HG02885 (cell line): ENCODE results near the gene TMEM33.

Source experiments
- ATAC-seq: cut with Tn5 transposase; IDR thresholded peaks from one replicate; pipeline ENCODE4 v1.9.1; 2021; ENCODE audit warnings: mild to moderate bottlenecking; ENCODE audit not compliant: unreplicated experiment, poor library complexity

TMEM33 gene

DNA sequence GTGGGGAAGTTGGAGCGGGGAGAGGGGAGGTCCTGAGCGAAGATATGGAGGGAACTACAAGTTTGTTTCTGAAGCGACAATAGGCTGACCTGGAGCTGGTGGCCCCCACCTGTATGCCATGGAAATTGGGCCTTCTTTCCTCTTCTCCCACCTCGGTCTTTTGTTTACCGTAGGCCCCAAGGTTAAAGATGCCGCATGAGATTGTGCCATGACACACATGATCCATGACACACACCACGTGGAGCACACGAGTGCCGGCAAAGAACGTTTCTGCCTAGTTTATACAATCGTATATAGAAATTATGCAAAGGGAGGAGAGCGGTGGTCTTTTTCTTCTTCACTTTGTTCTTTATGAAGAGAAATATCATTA, 408 bp downstream of the TMEM33 start:
- peak; percentile 24 for ATAC-seq

- ATAC-seq, result no peak
Observed at GRCh38 chr4:41939016-41939626, 3.9 kb downstream of the TMEM33 start.

DNA sequence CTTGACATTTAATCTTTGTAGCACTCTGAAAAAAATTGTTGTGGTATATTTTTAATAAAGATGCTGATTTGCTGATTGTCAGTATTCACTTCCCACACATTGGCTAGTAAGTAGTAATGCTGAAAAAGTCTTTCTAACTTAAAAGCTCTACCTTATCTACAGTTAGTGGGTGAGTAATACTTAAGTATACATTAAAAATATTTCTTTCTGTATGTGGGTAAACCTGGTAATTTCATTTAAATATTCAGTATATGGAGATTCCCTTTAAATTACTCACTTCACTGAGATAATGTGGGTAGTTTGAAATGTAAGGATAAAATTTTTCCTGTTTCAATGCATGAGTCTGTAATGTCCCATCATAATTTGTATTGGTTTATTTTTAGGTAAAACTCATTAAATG, 5.6 kb downstream of the TMEM33 start:
- ATAC-seq, result no peak

DNA sequence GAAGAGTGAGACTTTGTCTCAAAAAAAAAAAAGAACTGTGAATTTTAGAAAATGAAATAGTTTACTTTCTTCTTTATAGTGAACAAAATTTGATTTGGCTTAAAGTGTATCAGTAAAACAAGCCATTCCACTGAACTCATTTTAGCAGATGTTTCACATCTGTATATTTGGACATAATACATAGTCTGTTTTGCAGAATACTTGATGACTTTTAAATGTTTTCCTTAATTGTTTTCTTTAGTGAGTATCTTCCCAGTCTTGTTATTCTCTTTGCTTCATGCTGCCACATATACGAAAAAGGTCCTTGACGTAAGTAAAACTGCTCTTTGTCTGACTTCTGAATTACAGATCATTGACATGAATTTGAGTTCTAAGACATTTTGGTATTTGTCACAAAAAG, 8.3 kb downstream of the TMEM33 start:
- no peak for ATAC-seq

GRCh38 chr4:41944089-41944488, 8.9 kb downstream of the TMEM33 start:
- ATAC-seq, result no peak

GRCh38 chr4:41949531-41949930, 14.3 kb downstream of the TMEM33 start:
- no peak for ATAC-seq

GRCh38 chr4:41957634-41958033, 22.4 kb downstream of the TMEM33 start:
- peak; percentile 64 for ATAC-seq

GRCh38 chr4:41963105-41963504, 27.9 kb downstream of the TMEM33 start:
- ATAC-seq, result no peak

DNA sequence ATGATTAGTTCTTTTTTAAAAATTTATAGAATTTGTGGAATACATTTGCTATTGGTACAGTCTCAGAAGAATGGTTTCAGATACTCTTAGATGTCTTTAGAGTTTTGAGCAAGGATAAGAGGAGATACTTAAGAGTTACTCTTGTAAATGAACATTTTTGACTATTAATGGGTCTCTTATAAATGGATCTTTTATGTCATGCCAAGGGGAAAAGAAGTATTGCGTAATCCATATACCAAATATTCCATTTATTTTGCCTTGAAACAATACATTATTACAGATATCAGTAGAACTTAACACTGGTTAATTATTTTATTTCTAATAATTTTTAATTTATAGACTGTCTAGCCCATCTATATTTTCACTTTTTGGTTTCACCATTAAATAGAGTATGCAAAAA, 29.2 kb downstream of the TMEM33 start:
- ATAC-seq, result no peak

DNA sequence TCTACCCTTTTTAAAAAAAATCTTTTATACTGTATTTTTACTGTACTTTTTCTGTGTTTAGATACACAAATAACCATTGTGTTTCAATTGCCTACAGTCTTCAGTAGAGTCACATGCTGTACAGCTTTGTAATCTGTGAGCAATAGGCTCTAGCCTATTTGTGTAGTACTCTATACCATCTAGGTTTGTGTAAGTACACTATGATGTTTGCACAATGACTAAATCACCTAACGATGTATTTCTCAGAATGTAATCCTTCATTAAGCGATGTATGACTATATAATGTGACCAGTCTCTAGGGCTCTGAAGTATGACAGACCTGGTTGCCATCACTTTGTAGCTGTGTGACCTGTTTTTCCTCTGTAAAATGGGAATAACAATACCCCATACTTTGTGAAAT, 32.2 kb downstream of the TMEM33 start:
- no peak for ATAC-seq

DNA sequence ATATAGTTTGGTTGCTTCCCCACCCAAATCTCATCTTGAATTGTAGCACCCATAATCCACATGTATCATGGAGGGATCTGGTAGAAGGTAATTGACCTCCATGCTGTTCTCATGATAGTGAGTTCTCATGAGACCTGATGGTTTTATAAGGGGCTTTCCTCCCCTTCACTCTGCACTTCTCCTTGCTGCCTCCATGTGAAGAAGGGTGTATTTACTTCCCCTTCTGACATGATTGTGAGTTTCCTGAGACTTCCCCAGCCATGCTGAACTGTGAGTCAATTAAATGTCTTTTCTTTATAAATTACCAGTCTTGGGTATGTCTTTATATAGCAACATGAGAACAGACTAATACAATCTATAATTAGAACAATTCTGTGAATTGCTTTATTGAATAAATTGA, 34.4 kb downstream of the TMEM33 start:
- no peak for ATAC-seq

- no peak for ATAC-seq
Observed at GRCh38 chr4:41975341-41975740, 40.1 kb downstream of the TMEM33 start.

DNA sequence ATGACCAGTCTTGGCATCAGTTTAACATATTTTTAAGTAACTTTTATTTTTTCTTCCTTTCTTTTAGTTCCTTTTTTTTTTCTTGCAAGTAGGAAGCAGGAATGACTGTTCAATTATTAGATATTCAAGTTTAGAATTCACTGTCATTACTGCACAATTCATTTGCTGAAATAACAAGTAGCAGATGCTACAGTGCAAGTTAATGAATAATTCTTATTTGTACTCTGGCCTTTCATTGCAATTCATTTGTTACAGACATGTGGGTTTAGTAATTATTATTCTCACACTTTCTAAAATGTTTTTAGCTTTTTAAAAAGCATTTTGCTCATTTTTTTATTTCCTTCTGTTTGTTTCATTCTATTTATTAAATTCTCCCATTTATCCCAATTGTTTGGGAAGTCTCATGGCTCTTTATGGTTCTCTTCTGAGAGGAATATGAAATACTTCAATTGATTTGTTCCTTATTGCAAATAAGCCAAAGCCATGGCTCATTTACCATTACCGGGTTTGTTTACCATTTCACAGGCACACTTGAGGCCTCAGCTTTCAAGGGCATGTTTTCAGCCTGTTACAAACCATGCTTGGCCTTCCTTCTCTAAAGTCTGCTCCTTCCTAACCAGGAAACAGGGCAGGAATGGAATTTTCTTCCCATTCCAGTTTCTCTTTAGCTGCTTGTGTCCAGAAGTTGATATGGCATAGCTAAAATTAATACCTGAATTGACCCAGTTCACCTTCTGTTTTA, 41.7 kb downstream of the TMEM33 start:
- ATAC-seq, result no peak

GRCh38 chr4:41977709-41978108, 42.5 kb downstream of the TMEM33 start:
- ATAC-seq, result no peak

GRCh38 chr4:41981456-41981855, 46.2 kb downstream of the TMEM33 start, which contains the start of gene DCAF4L1:
Gene DCAF4L1 (plus strand): TSS chr4:41981756. CDS start chr4:41981793, 37 bp downstream.
- ATAC-seq, result no peak

DNA sequence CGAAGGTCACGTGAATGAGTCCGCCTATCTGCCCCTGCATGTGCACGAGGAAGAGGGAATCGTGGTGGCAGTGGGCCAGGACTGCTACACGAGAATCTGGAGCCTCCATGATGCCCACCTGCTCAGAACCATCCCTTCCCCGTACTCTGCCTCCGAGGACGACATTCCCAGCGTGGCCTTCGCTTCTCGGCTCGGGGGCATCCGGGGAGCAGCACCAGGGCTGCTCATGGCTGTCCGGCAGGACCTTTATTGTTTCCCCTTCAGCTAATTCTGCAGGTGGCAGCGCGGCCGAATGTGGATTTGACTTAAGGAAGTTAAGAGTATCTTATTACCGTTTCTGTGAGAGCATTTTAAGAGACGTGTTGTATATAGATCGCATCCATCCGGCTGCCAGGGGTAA, 47.5 kb downstream of the TMEM33 start:
- no peak for ATAC-seq

- no peak for ATAC-seq
Observed at GRCh38 chr4:41985151-41985550, 49.9 kb downstream of the TMEM33 start.

DNA sequence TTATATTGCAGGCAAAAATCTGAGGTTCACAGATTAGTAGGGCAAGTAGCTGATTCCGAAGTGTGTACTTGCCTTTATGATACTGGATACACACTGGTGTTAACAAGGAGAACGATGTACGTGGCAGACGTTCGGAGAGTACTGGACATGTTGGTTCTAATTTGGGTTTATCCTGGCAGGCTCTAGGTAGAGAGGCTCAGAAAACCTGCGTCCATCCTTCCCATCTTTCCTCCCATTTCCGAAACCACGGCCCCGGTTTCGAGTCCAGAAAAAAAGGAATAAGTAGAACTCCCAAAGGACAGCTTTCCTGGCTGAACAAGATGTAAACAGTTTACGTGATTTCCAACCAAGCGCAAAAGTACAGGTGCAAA, 54.8 kb downstream of the TMEM33 start:
- ATAC-seq, result peak; percentile 25

DNA sequence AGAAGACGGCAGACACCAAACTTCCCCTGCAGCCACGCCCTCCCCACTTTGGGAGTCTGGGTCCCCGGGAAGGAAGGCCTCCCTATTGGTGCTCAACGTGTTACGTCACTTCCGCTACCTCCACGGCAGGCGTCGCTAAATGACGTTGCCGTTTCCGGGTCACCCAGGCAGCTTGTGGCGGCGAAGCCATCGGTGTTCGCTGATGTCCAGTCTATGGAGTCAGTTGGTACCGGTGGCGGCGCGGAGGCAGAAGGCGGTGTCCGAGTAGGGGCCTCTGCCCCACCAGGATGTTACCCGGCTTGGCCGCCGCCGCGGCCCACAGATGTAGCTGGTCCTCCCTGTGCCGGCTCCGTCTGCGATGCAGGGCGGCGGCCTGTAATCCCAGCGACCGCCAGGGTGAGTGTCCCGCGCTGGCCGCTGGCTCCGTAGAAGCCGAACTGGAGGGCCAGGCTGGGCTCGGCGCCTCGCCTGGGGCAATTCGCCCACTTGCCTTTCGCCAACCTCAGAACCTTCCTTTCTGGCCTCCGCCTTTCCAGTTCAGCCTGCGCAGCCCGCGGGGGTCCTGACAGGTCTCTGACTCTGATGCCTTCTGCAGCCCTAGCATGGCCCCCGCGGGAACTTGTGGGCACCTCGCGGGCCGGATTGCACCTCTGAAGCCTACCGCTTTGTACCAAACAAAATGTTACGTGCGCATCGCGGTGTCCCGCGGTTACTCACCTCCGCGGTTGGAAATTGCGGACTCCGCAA, 55.3 kb downstream of the TMEM33 start, which contains the start of gene SLC30A9:
Gene SLC30A9, plus strand, starts transcription at position 166 of the 747 bp plus-strand sequence. Its CDS starts 122 bp downstream, at position 288.
- ATAC-seq, result peak; percentile 99

- no peak for ATAC-seq
Observed at GRCh38 chr4:41991916-41992767, 56.9 kb downstream of the TMEM33 start.
